ENCODE data around the gene MPHOSPH10. TPM values are rescaled to one million over a fixed set of nuclear protein-coding genes. Genes with fewer than 3 reads are reported as not detected.

Gene MPHOSPH10
- total and polyA plus RNA-seq, 2 of the 13 experiments (the other 11 are each of a cell fraction or from before 2014, with no cell fraction given), result 37.8 to 137 TPM

DNA sequence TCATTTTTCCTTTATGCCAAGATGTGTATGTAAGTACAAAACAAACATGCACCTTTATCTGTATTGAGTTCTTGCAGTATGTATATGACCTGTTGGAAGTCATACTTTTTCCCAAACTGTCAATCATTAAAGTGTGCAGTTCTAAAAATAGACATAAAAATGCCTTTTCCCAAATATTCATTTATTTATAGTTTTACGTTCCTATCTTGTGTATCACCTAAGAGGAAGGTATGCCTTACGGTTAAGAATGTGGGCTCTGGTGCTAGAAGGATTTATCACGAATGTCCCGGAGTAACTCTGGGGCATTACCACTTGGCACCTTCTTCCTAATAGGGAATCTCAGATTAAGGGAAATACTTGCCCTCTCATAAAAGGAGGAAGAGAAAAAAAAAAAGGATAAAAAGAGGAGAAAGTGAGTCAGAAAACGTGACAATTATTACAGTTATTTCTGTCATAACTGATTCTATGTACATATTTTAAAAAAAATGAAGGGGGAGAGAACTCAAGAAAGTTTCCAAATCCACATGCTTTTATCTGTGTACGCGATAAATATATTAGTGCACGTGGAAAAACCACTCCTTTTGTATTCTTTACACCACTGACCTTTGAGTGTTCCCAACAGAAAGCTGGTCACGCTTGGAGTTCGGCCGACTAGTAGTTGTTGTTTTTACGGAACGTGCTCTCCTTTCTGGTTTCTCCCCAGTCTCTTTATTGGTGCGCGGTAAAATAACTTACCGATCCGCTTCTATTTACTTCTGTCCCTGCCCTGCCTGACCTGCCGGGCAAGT, 1.1 kb upstream of the MPHOSPH10 start (continued):
- TF ChIP-seq BCL3 (CRISPR knock-in tag; IDR thresholded peaks at IDR 0.05) (0 out of 2 replicates have a peak, but pooled peaks have one; percentile 9), ZC3H13 (CRISPR knock-in tag; IDR thresholded peaks at IDR 0.05) (no peak), PCBP2 (optimal IDR thresholded peaks at IDR 0.05; ENCODE audit: low read depth, low read length, poor library complexity, severe bottlenecking) (no peak), HDAC1 (CRISPR knock-in tag; IDR thresholded peaks at IDR 0.05) (no peak), DNMT1 (CRISPR knock-in tag; IDR thresholded peaks at IDR 0.05) (no peak), ZNF382 (CRISPR knock-in tag; IDR thresholded peaks at IDR 0.05; ENCODE audit: borderline replicate concordance) (no peak), ZNF761 (CRISPR knock-in tag; conservative IDR thresholded peaks at IDR 0.05) (0 out of 2 replicates have a peak, but pooled peaks have one; percentile 17), TFDP1 (CRISPR knock-in tag; IDR thresholded peaks at IDR 0.05; ENCODE audit: borderline replicate concordance) (no peak), ZNF3 (CRISPR knock-in tag; IDR thresholded peaks at IDR 0.05) (no peak), HDAC6 (IDR thresholded peaks at IDR 0.05; ENCODE audit: low read depth, low read length) (0 out of 2 replicates have a peak, but pooled peaks have one; percentile 31), ZNF550 (CRISPR knock-in tag; IDR thresholded peaks at IDR 0.05; ENCODE audit: borderline replicate concordance) (no peak), ZNF639 (CRISPR knock-in tag; conservative IDR thresholded peaks at IDR 0.05) (no peak), GLMP (CRISPR knock-in tag; IDR thresholded peaks at IDR 0.05; ENCODE audit: borderline replicate concordance) (no peak), SIN3A (IDR thresholded peaks at IDR 0.05; ENCODE audit: borderline replicate concordance, low read depth, low read length) (0 out of 2 replicates have a peak, but pooled peaks have one; percentile 12)
- TF ChIP-seq, protein P1, sequence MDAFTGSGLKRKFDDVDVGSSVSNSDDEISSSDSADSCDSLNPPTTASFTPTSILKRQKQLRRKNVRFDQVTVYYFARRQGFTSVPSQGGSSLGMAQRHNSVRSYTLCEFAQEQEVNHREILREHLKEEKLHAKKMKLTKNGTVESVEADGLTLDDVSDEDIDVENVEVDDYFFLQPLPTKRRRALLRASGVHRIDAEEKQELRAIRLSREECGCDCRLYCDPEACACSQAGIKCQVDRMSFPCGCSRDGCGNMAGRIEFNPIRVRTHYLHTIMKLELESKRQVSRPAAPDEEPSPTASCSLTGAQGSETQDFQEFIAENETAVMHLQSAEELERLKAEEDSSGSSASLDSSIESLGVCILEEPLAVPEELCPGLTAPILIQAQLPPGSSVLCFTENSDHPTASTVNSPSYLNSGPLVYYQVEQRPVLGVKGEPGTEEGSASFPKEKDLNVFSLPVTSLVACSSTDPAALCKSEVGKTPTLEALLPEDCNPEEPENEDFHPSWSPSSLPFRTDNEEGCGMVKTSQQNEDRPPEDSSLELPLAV (CRISPR knock-in tag; conservative IDR thresholded peaks at IDR 0.05; ENCODE audit: low read depth), result no peak
- TF ChIP-seq, protein P2, sequence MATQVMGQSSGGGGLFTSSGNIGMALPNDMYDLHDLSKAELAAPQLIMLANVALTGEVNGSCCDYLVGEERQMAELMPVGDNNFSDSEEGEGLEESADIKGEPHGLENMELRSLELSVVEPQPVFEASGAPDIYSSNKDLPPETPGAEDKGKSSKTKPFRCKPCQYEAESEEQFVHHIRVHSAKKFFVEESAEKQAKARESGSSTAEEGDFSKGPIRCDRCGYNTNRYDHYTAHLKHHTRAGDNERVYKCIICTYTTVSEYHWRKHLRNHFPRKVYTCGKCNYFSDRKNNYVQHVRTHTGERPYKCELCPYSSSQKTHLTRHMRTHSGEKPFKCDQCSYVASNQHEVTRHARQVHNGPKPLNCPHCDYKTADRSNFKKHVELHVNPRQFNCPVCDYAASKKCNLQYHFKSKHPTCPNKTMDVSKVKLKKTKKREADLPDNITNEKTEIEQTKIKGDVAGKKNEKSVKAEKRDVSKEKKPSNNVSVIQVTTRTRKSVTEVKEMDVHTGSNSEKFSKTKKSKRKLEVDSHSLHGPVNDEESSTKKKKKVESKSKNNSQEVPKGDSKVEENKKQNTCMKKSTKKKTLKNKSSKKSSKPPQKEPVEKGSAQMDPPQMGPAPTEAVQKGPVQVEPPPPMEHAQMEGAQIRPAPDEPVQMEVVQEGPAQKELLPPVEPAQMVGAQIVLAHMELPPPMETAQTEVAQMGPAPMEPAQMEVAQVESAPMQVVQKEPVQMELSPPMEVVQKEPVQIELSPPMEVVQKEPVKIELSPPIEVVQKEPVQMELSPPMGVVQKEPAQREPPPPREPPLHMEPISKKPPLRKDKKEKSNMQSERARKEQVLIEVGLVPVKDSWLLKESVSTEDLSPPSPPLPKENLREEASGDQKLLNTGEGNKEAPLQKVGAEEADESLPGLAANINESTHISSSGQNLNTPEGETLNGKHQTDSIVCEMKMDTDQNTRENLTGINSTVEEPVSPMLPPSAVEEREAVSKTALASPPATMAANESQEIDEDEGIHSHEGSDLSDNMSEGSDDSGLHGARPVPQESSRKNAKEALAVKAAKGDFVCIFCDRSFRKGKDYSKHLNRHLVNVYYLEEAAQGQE (IDR thresholded peaks at IDR 0.05; ENCODE audit: borderline replicate concordance in 1 of 2, low read depth in 1 of 2, low read length in 2 of 2), result no peak
